ENCODE results near the gene DBX1. TPM values are rescaled to one million over a fixed set of nuclear protein-coding genes. Genes with fewer than 3 reads are reported as not detected.
"Not testable (repeated sequence)": the region's sequence is repeated elsewhere in the genome, so short reads cannot be mapped to it uniquely, and the experiment has no call there.

Gene DBX1
- total and polyA plus RNA-seq, 8 donors: not detected

DNA sequence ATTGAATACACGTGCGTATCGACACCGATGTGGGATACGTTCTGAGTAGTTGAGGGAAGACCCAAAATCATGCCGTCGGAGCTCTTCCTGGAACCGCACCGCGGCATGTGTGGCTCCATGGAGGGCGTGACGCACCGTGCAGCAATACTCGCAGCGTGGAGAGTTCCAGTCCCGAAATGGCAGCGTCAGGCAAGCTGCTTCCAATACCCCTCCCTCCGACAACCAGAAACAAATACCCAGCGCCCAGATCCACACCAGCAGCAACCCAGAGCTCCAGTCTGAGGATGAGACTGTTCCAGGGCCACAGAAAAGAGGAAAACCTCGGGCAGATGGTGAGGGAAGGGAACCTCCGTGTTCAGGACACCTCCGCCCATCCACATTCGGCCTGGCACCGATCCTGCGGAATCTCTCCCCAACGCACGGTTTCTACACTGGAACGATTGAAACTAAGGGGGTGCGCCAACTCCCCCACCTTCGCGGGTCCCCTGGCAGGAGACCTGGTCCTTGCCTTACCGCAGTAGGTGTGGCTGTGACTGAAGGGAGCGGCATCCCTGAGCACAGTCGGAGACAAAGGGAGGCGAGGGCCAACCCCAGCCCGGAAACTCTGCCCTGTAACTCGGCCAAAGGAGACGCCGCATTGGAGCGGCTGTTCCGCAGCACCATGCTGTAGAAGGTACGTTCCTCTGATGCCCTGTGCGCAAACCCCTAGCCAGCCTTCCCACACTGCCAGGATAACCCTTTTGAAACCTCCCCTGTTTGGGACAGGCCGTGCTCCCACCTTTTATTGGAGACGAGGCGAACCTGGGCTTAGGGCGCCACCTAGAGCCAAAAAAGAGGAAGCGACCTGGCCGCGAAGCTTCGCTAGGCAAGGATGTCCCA is 28.2 kb downstream of the DBX1 start:
- DNase-seq: peak; percentile 68 to 82
- TF ChIP-seq, protein P1, sequence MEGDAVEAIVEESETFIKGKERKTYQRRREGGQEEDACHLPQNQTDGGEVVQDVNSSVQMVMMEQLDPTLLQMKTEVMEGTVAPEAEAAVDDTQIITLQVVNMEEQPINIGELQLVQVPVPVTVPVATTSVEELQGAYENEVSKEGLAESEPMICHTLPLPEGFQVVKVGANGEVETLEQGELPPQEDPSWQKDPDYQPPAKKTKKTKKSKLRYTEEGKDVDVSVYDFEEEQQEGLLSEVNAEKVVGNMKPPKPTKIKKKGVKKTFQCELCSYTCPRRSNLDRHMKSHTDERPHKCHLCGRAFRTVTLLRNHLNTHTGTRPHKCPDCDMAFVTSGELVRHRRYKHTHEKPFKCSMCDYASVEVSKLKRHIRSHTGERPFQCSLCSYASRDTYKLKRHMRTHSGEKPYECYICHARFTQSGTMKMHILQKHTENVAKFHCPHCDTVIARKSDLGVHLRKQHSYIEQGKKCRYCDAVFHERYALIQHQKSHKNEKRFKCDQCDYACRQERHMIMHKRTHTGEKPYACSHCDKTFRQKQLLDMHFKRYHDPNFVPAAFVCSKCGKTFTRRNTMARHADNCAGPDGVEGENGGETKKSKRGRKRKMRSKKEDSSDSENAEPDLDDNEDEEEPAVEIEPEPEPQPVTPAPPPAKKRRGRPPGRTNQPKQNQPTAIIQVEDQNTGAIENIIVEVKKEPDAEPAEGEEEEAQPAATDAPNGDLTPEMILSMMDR (IDR thresholded peaks at IDR 0.05): peak in 5 of 7 experiments; percentile 60 to 88 (median 82)
- TF ChIP-seq POLR2AphosphoS5 (IDR thresholded peaks at IDR 0.05): no peak
- Histone ChIP-seq H3K27ac (no peak overlapping the region), H3K4me1 (peaks cover 6 to 12% (median 11%) of the 10 kb centered on the region in 4 donors), H3K27me3 (peaks cover 0 to 28% (median 11%) of the 10 kb centered on the region in 3 donors), H3K36me3 (no peaks in the 10 kb centered on the region), H3K9me3 (no peaks in the 10 kb centered on the region), H3K4me3 (peak overlapping the region; percentile 39 to 58 (median 50))
- intact Hi-C loops (cut with DNase I; ENCODE audit: low total_unique reads): loop anchor here (5.0 kb wide), 1 partner anchor 575 kb away; no protein-coding TSS in a partner anchor
- WGBS, 5 donors: 7 to 17% (median 11%) methylated on average over 35 to 51 of the region's 51 CpGs

DNA sequence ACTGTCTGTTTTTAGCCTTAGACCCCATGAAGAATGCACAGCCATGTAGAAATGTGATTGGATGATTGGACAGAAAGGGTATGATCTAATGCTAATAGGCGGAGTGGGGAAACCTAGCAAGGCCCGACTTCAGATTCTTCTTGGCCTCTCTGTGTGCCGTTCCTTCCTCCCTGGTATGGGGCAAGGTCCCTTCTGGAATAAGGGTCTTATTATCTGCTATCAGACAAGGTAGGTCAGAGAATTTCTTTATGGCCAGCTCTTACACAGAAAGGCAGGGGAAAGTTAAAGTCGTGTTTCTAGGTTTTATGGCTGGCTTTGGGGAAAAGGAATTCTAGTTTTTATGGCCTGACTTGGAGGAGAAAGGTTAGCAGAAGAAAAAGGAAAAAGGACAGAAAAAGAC is 30.6 kb downstream of the DBX1 start:
- 77 to 86% (median 83%) methylated on average over 4 of the region's 4 CpGs for WGBS, 5 donors

DNA sequence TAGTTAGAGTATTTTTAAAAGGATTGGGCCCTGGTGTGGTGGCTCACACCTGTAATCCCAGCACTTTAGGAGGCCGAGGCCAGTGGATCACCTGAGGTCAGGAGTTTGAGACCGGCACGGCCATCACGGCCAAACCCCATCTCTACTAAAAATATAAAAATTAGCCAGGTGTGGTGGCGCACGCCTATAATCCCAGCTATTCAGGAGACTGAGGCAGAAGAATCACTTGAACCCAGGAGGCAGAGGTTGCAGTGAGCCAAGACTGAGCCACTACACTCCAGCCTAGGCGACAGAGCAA is 31.8 kb downstream of the DBX1 start:
- DNase-seq, H3K36me3 ChIP-seq, H3K4me3 ChIP-seq, H3K9me3 ChIP-seq, H3K27ac ChIP-seq: not testable (repeated sequence)
- intact Hi-C loops (cut with DNase I; ENCODE audit: low total_unique reads): loop anchor here (5.0 to 10.0 kb wide), 3 partner anchors 176 to 486 kb away; no protein-coding TSS in a partner anchor
- peaks cover 0 to 23% (median 7%) of the 10 kb centered on the region in 3 donors for H3K27me3 ChIP-seq
- peaks cover 6 to 12% (median 11%) of the 10 kb centered on the region in 4 donors for H3K4me1 ChIP-seq
- 80 to 85% (median 84%) methylated on average over 7 of the region's 7 CpGs for WGBS, 5 donors

More for the DNA sequence above, 30.6 kb downstream of the DBX1 start:
- no peak for TF ChIP-seq POLR2AphosphoS5 (IDR thresholded peaks at IDR 0.05)
- Histone ChIP-seq H3K9me3 (no peaks in the 10 kb centered on the region), H3K27me3 (peaks cover 0 to 28% (median 11%) of the 10 kb centered on the region in 3 donors), H3K4me1 (peaks cover 6 to 12% (median 11%) of the 10 kb centered on the region in 4 donors), H3K27ac (no peak overlapping the region), H3K36me3 (no peaks in the 10 kb centered on the region), H3K4me3 (no peak overlapping the region)
- no peak for DNase-seq
- intact Hi-C loops (cut with DNase I; ENCODE audit: low total_unique reads): loop anchor here (5.0 to 10.0 kb wide), 4 partner anchors 177 to 572 kb away; no protein-coding TSS in a partner anchor

DNA sequence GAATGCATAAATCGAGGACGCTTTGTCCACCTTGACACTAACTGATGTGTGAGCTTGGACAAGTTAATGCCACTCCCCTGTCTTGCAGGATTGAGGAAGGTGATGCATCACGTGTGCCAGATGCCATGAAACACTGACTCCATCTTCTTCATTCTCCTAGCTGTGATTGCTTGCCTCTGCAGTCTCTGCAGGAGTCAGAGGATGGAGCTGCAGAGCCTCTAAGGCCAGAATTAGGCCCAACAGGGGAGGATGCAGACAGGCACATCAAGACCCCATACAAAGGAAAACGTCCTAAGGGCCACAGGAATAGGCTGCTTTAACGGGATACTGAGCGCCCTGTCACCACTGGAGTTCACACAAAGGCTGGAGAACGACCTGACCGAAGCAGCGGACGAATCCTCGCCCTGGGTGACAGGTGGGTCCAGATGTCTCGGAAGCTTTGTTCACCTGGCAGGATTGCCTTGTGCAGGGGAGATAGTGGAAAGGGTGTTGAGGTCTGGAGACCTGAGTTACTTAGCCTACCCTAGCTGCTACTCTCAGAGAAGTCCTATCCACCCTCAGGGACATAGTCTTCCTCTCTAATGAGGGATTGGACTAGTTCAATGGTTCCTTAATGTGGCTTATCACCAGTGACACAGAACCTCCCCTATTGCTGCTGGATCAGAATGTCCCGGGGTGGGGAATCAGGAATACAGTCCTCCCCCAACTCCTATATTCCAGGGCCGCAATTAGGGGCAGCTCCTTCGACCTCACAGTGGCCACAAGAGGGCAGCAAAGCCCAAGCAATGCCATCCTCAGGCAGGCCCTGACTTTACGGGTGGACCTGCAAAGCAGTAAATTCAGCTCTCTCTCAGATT is 32.4 kb downstream of the DBX1 start:
- Histone ChIP-seq H3K4me3 (no peak overlapping the region), H3K27ac (no peak overlapping the region), H3K4me1 (peaks cover 6 to 12% (median 11%) of the 10 kb centered on the region in 4 donors), H3K36me3 (no peaks in the 10 kb centered on the region), H3K27me3 (peaks cover 0 to 17% (median 7%) of the 10 kb centered on the region in 3 donors), H3K9me3 (no peaks in the 10 kb centered on the region)
- DNase-seq: peak; percentile 81 to 91
- intact Hi-C loops (cut with DNase I; ENCODE audit: low total_unique reads): loop anchor here (5.0 to 10.0 kb wide), 3 partner anchors 176 to 487 kb away; no protein-coding TSS in a partner anchor
- TF ChIP-seq, protein P1 (IDR thresholded peaks at IDR 0.05): peak in 5 of 7 experiments; percentile 68 to 81 (median 74)
- no peak for TF ChIP-seq POLR2A (IDR thresholded peaks at IDR 0.05)
- 60 to 62% (median 61%) methylated on average over 14 to 16 of the region's 16 CpGs for WGBS, 5 donors

DNA sequence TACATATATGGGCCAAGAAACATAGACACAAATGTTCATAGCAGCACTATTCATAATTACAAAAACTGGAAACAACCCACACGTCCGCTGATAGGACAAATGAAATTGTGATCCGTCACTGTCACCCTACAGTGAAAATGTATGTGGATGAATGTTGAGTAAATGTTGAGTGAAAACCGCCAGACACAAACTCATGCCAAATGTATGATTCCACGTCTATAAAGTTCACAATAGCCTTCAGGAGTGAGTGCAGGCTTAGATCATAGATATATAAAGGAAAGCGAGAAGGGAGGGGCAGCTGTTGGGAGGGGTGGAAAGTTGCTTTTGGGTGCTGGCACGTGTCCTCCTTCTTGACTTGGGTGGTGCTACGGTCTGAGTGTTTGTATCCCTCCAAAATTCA is 33.6 kb downstream of the DBX1 start:
- intact Hi-C loops (cut with DNase I; ENCODE audit: low total_unique reads): loop anchor here (5.0 to 10.0 kb wide), 3 partner anchors 174 to 488 kb away; no protein-coding TSS in a partner anchor
- Histone ChIP-seq H3K4me1 (peaks cover under 1 to 2% (median 1%) of the 10 kb centered on the region in 4 donors), H3K4me3 (no peak overlapping the region), H3K27me3 (peaks cover 0 to 5% (median under 1%) of the 10 kb centered on the region in 3 donors), H3K36me3 (no peaks in the 10 kb centered on the region), H3K9me3 (no peaks in the 10 kb centered on the region), H3K27ac (no peak overlapping the region)
- 73 to 80% (median 78%) methylated on average over 8 of the region's 8 CpGs for WGBS, 5 donors
- no peak for TF ChIP-seq POLR2A (IDR thresholded peaks at IDR 0.05)
- TF ChIP-seq, protein P1 (IDR thresholded peaks at IDR 0.05): no peak
- no peak for TF ChIP-seq EP300 (IDR thresholded peaks at IDR 0.05)
- no peak for TF ChIP-seq POLR2AphosphoS5 (IDR thresholded peaks at IDR 0.05)
- no peak for DNase-seq

Measured in stomach (tissue), 9 donors.